ENCODE results near the gene SERPINA5.

DNA sequence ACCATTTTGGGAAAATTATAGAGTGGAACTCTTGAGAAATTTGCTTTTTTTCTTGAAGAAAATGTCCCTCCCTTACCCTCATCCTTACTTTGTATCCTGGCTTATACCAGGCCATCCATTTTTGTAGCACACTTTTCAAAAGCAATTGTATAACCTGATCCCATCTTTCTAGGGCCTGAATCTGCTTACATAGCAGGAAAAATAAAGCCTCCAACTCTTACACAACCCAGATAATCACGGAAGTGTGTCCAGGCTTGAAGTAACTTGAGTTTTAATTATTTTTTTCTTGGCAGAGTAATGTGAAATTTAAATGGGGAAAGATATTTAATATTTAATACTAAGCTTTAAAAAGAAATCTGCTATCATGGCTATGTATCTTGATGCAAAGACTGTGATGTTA is 53.9 kb downstream of the SERPINA5 start:
- TF ChIP-seq SP2 (CRISPR knock-in tag; IDR thresholded peaks at IDR 0.05) (no peak), NBN (conservative IDR thresholded peaks at IDR 0.05) (no peak), CEBPB (IDR thresholded peaks at IDR 0.05; ENCODE audit: borderline replicate concordance, low read depth, low read length) (no peak), ZNF672 (CRISPR knock-in tag; IDR thresholded peaks at IDR 0.05) (no peak), JUN (CRISPR knock-in tag; IDR thresholded peaks at IDR 0.05) (no peak), POLR2A (IDR thresholded peaks at IDR 0.05; ENCODE audit: insufficient read depth in 1 of 2, low read depth in 2 of 2, low read length in 2 of 2) (no peak), ZFP62 (CRISPR knock-in tag; IDR thresholded peaks at IDR 0.05) (no peak), GPN1 (CRISPR knock-in tag; IDR thresholded peaks at IDR 0.05; ENCODE audit: borderline replicate concordance) (no peak), KLF9 (CRISPR knock-in tag; IDR thresholded peaks at IDR 0.05; ENCODE audit: low read depth) (no peak), KDM2A (CRISPR knock-in tag; IDR thresholded peaks at IDR 0.05; ENCODE audit: borderline replicate concordance, low read depth) (no peak), SMC3 (IDR thresholded peaks at IDR 0.05; ENCODE audit: low read length) (no peak), ZKSCAN1 (IDR thresholded peaks at IDR 0.05; ENCODE audit: low read length) (no peak)
- TF ChIP-seq, protein P1, sequence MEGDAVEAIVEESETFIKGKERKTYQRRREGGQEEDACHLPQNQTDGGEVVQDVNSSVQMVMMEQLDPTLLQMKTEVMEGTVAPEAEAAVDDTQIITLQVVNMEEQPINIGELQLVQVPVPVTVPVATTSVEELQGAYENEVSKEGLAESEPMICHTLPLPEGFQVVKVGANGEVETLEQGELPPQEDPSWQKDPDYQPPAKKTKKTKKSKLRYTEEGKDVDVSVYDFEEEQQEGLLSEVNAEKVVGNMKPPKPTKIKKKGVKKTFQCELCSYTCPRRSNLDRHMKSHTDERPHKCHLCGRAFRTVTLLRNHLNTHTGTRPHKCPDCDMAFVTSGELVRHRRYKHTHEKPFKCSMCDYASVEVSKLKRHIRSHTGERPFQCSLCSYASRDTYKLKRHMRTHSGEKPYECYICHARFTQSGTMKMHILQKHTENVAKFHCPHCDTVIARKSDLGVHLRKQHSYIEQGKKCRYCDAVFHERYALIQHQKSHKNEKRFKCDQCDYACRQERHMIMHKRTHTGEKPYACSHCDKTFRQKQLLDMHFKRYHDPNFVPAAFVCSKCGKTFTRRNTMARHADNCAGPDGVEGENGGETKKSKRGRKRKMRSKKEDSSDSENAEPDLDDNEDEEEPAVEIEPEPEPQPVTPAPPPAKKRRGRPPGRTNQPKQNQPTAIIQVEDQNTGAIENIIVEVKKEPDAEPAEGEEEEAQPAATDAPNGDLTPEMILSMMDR (CRISPR knock-in tag; IDR thresholded peaks at IDR 0.05): no peak
- TF ChIP-seq, protein P2, sequence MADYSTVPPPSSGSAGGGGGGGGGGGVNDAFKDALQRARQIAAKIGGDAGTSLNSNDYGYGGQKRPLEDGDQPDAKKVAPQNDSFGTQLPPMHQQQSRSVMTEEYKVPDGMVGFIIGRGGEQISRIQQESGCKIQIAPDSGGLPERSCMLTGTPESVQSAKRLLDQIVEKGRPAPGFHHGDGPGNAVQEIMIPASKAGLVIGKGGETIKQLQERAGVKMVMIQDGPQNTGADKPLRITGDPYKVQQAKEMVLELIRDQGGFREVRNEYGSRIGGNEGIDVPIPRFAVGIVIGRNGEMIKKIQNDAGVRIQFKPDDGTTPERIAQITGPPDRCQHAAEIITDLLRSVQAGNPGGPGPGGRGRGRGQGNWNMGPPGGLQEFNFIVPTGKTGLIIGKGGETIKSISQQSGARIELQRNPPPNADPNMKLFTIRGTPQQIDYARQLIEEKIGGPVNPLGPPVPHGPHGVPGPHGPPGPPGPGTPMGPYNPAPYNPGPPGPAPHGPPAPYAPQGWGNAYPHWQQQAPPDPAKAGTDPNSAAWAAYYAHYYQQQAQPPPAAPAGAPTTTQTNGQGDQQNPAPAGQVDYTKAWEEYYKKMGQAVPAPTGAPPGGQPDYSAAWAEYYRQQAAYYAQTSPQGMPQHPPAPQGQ (CRISPR knock-in tag; IDR thresholded peaks at IDR 0.05; ENCODE audit: borderline replicate concordance): no peak
